Nephron (organoid): ENCODE data around the gene DAD1.

ENCODE experiments used
- H3K27ac Mint-ChIP-seq, 3 experiments: 2 replicates each; pipeline ENCODE4 v1.8.0; 2020; ENCODE audit warnings: mixed read lengths in 3 of 3, mild to moderate bottlenecking in 2 of 3, moderate library complexity in 1 of 3
- H3K27me3 Mint-ChIP-seq: 2 replicates; pipeline ENCODE4 v1.8.0; 2021; ENCODE audit warnings: low read depth, mild to moderate bottlenecking, moderate library complexity, mixed read lengths
- H3K36me3 Mint-ChIP-seq: 2 replicates; pipeline ENCODE4 v1.8.0; 2020; ENCODE audit warnings: low read depth, mixed read lengths
- H3K4me1 Mint-ChIP-seq: 2 replicates; pipeline ENCODE4 v1.8.0; 2020; ENCODE audit warnings: mixed read lengths
- H3K4me3 Mint-ChIP-seq, 3 experiments: 2 replicates each; pipeline ENCODE4 v1.8.0; 2020; ENCODE audit warnings: mild to moderate bottlenecking in 3 of 3, mixed read lengths in 3 of 3, moderate library complexity in 2 of 3
- H3K9me3 Mint-ChIP-seq: 2 replicates; pipeline ENCODE4 v1.8.0; 2020; ENCODE audit warnings: mixed read lengths
- CTCF ChIP-seq, 3 experiments: fragments of 200-600 bp; sonication (generic); IDR thresholded peaks; one replicate each; pipeline ENCODE4 v1.5.0; 2021; ENCODE audit warnings: antibody characterized with exemption in 3 of 3; ENCODE audit not compliant: unreplicated experiment in 3 of 3

DAD1 gene

GRCh38 chr14:22539831-22540230 is 49.2 kb downstream of the DAD1 start:
- H3K36me3 Mint-ChIP-seq = no peaks in the 10 kb centered on the region

DNA sequence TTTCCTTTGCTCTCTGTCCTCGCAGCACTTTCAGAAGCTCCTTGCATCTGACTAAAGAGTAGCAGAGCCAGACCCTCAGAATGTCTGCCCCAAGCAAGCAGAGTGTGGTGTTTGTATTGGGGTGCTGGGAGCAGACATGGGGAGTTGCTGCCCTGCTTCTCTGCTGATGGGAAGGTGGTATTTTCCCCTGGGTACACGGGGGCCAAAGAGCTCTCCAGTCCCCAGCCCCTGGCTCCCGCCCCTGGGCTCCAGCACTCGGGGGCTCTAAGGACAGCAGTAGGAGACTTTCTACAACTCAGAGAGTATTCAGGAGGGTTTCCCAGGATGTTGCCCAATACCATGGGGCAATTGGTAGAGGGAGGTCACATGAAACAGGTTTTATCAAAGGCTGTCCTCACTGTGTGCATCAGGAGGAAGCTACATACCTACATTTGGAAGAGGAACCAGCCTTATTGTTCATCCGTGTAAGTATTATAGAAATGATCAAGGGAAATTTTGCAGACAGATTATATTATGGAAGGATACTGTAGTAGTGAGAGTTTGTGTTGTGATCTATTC is 50.3 kb downstream of the DAD1 start:
- H3K36me3 Mint-ChIP-seq = no peaks in the 10 kb centered on the region

More at GRCh38 chr14:22539831-22540230, 49.2 kb downstream of the DAD1 start:
- Mint-ChIP-seq H3K4me1 (peaks cover 14% of the 10 kb centered on the region), H3K27ac (no peak overlapping the region), H3K4me3 (no peak overlapping the region), H3K27me3 (peaks cover 18% of the 10 kb centered on the region), H3K9me3 (no peaks in the 10 kb centered on the region)
- TF ChIP-seq CTCF (IDR thresholded peaks at IDR 0.05; ENCODE audit: unreplicated experiment in 3 of 3) = no peak

GRCh38 chr14:22537436-22538310 is 51.4 kb downstream of the DAD1 start:
- H3K4me3 Mint-ChIP-seq = no peak overlapping the region
- TF ChIP-seq CTCF (IDR thresholded peaks at IDR 0.05; ENCODE audit: unreplicated experiment in 3 of 3) = no peak
- H3K27ac Mint-ChIP-seq = peak overlapping the region in 1 of 3 experiments; percentile 53
- peaks cover 20% of the 10 kb centered on the region for H3K4me1 Mint-ChIP-seq
- no peaks in the 10 kb centered on the region for H3K9me3 Mint-ChIP-seq
- peaks cover 13% of the 10 kb centered on the region for H3K27me3 Mint-ChIP-seq
- no peaks in the 10 kb centered on the region for H3K36me3 Mint-ChIP-seq

More for the DNA sequence above, 50.3 kb downstream of the DAD1 start:
- H3K27ac Mint-ChIP-seq = peak overlapping the region in 2 of 3 experiments; percentile 53 to 59
- no peak for TF ChIP-seq CTCF (IDR thresholded peaks at IDR 0.05; ENCODE audit: unreplicated experiment in 3 of 3)
- H3K4me1 Mint-ChIP-seq = peaks cover 14% of the 10 kb centered on the region
- no peak overlapping the region for H3K4me3 Mint-ChIP-seq
- H3K27me3 Mint-ChIP-seq = peaks cover 13% of the 10 kb centered on the region
- H3K9me3 Mint-ChIP-seq = no peaks in the 10 kb centered on the region

DNA sequence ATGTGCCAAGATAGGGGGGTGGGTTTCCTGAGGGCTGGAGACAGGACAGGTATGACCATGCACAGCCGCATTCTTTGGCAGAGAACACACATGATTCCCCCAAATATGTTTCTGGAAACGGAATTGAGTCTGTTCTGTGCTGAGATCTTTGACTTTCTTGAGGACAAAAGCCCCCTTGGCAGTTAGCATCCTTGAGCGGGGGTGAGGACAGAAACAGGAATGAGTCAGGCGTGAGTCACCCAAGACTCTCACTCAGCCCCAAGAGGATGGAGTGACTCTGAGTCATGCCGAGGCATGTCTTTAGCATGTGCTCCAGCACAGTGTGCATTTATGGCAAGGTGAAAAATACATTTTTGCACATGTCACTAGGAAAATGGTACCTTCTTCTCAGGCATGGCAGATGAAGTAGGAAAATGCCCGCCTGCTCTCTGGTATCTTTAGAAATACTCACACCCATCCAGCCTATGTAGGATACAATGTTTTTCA is 52.1 kb downstream of the DAD1 start:
- H3K27me3 Mint-ChIP-seq = peaks cover 13% of the 10 kb centered on the region
- TF ChIP-seq CTCF (IDR thresholded peaks at IDR 0.05; ENCODE audit: unreplicated experiment in 3 of 3) = no peak
- peak overlapping the region in 1 of 3 experiments; percentile 10 for H3K27ac Mint-ChIP-seq
- H3K4me3 Mint-ChIP-seq = no peak overlapping the region
- H3K9me3 Mint-ChIP-seq = no peaks in the 10 kb centered on the region
- H3K36me3 Mint-ChIP-seq = no peaks in the 10 kb centered on the region
- H3K4me1 Mint-ChIP-seq = peaks cover 24% of the 10 kb centered on the region

DNA sequence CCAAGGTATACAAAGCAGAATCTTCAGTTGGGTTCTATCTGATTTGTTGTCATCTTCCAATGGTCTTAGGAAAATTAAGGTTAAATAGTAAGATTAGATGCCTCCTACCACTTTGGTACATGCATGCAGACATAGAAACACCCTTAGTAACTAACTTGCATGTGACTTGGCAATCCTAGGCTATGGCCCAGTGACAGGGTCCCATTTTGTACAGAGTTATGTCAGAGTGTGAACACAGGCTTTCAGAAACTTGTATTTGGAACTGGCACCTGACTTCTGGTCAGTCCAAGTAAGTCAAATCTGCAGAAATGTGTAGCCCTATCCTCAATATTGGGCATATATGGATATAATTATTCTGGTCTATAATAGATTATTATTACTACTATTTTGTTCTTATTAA is 53.1 kb downstream of the DAD1 start:
- H3K4me1 Mint-ChIP-seq = peaks cover 24% of the 10 kb centered on the region
- TF ChIP-seq CTCF (IDR thresholded peaks at IDR 0.05; ENCODE audit: unreplicated experiment in 3 of 3) = no peak

More for the DNA sequence above, 53.1 kb downstream of the DAD1 start:
- Mint-ChIP-seq H3K4me3 (no peak overlapping the region), H3K9me3 (no peaks in the 10 kb centered on the region), H3K27me3 (peaks cover 13% of the 10 kb centered on the region), H3K36me3 (no peaks in the 10 kb centered on the region), H3K27ac (no peak overlapping the region)
